Neural cell (in vitro differentiated cells): ENCODE measurements around the gene NUDCD3. TPM values are rescaled to one million over a fixed set of nuclear protein-coding genes. Genes with fewer than 3 reads are reported as not detected.

Experiments
- H2AFZ ChIP-seq: fragments of 200-600, 300-800 bp; sonication (generic), shearing (Covaris generic); 2 replicates; pipeline ENCODE4 v1.6.0; 2014; ENCODE audit warnings: low read depth, mild to moderate bottlenecking, antibody characterized with exemption, low read length, moderate library complexity
- H3F3A ChIP-seq: fragments of 200-600 bp; shearing (Covaris generic); 2 replicates; pipeline ENCODE4 v1.6.1; 2016; ENCODE audit warnings: mild to moderate bottlenecking, moderate library complexity, mixed read lengths, antibody characterized with exemption, low read length; ENCODE audit not compliant: insufficient read depth, poor library complexity, severe bottlenecking
- H3K27ac ChIP-seq: fragments of 200-600, 300-800 bp; sonication (generic), shearing (Covaris generic); 2 replicates; pipeline ENCODE4 v1.5.1; 2014; ENCODE audit warnings: mild to moderate bottlenecking, low read length, moderate library complexity
- H3K27me3 ChIP-seq: fragments of 300-800, 200-600 bp; sonication (generic), shearing (Covaris generic); 2 replicates; pipeline ENCODE4 v1.6.0; 2014; ENCODE audit warnings: mild to moderate bottlenecking, low read depth, low read length, moderate library complexity; ENCODE audit not compliant: insufficient read depth
- H3K36me3 ChIP-seq: fragments of 300-800, 200-600 bp; sonication (generic), shearing (Covaris generic); 2 replicates; pipeline ENCODE4 v1.5.1; 2014; ENCODE audit warnings: mild to moderate bottlenecking, antibody characterized with exemption, low read length, moderate library complexity; ENCODE audit not compliant: insufficient read depth
- H3K4me2 ChIP-seq: fragments of 300-800, 200-600 bp; sonication (generic), shearing (Covaris generic); 2 replicates; pipeline ENCODE4 v1.6.0; 2014; ENCODE audit warnings: mild to moderate bottlenecking, low read length
- H3K4me3 ChIP-seq: fragments of 300-800, 200-600 bp; sonication (generic), shearing (Covaris generic); 2 replicates; pipeline ENCODE4 v1.5.1; 2014; ENCODE audit warnings: mild to moderate bottlenecking, low read length, moderate library complexity
- H3K79me2 ChIP-seq: fragments of 200-600 bp; shearing (Covaris generic); replicated peaks from 2 replicates; pipeline ENCODE4 v1.6.0; 2014; ENCODE audit warnings: mild to moderate bottlenecking, low read length, moderate library complexity; ENCODE audit not compliant: insufficient read depth
- H3K9ac ChIP-seq: fragments of 300-800, 200-600 bp; sonication (generic), shearing (Covaris generic); 2 replicates; pipeline ENCODE4 v1.6.1; 2016; ENCODE audit warnings: mild to moderate bottlenecking, low read length, mixed read lengths
- H3K9me2 ChIP-seq: fragments of 200-600 bp; shearing (Covaris generic); 2 replicates; pipeline ENCODE4 v1.6.1; 2016; ENCODE audit warnings: mild to moderate bottlenecking, low read length, mixed read lengths; ENCODE audit not compliant: insufficient read depth
- H3K9me3 ChIP-seq: fragments of 200-600, 300-800 bp; sonication (generic), shearing (Covaris generic); 2 replicates; pipeline ENCODE4 v1.6.1; 2016; ENCODE audit warnings: mild to moderate bottlenecking, mixed run types, low read length, moderate library complexity, mixed read lengths
- H4K20me1 ChIP-seq: fragments of 200-600 bp; shearing (Covaris generic); 2 replicates; pipeline ENCODE4 v1.6.1; 2016; ENCODE audit warnings: mild to moderate bottlenecking, mixed run types; ENCODE audit not compliant: insufficient read depth
- CTCF ChIP-seq: fragments of 450-650 bp; IDR thresholded peaks from 2 replicates; pipeline ENCODE4 v1.5.1; 2014; ENCODE audit warnings: antibody characterized with exemption, mild to moderate bottlenecking, moderate library complexity; ENCODE audit not compliant: poor library complexity, severe bottlenecking
- EP300 ChIP-seq: fragments of 450-650 bp; conservative IDR thresholded peaks from 2 replicates; pipeline ENCODE4 v1.6.1; 2014; ENCODE audit warnings: antibody characterized with exemption, mild to moderate bottlenecking, moderate library complexity; ENCODE audit not compliant: poor library complexity, severe bottlenecking
- EZH2 ChIP-seq: fragments of 200-600, 300-800 bp; shearing (Covaris generic), sonication (generic); IDR thresholded peaks from 2 replicates; pipeline ENCODE4 v1.6.1; 2014; ENCODE audit warnings: antibody characterized with exemption, low read length, borderline replicate concordance, mild to moderate bottlenecking; ENCODE audit not compliant: insufficient read depth, poor library complexity, severe bottlenecking
- MXI1 ChIP-seq: fragments of 450-650 bp; conservative IDR thresholded peaks from 2 replicates; pipeline ENCODE4 v1.6.1; 2014; ENCODE audit warnings: antibody characterized with exemption, mild to moderate bottlenecking; ENCODE audit not compliant: poor library complexity, severe bottlenecking
- POLR2AphosphoS5 ChIP-seq: IDR thresholded peaks from 2 replicates; pipeline ENCODE4 v1.6.1; 2012
- RAD21 ChIP-seq: fragments of 450-650 bp; conservative IDR thresholded peaks from 2 replicates; pipeline ENCODE4 v1.6.1; 2014; ENCODE audit warnings: antibody characterized with exemption, mild to moderate bottlenecking, moderate library complexity
- REST ChIP-seq: IDR thresholded peaks from 2 replicates; pipeline ENCODE4 v1.6.1; 2012; ENCODE audit warnings: borderline replicate concordance
- SMC3 ChIP-seq: fragments of 450-650 bp; conservative IDR thresholded peaks from 2 replicates; pipeline ENCODE4 v1.6.1; 2014; ENCODE audit warnings: antibody characterized with exemption, mild to moderate bottlenecking, moderate library complexity; ENCODE audit not compliant: poor library complexity
- TAF1 ChIP-seq: IDR thresholded peaks from 2 replicates; pipeline ENCODE4 v1.6.1; 2012; ENCODE audit warnings: low read depth
- polyA plus RNA-seq: library from polyadenylated mRNA; depleted of rRNA; stranded (reverse); fragments of >200 nt; gene quantifications from 2 replicates; pipeline ENCODE4 v1.2.3, GENCODE V29; 2014

Gene NUDCD3
- polyA plus RNA-seq, 1 donor from 2014 or later: 69.9 TPM

DNA sequence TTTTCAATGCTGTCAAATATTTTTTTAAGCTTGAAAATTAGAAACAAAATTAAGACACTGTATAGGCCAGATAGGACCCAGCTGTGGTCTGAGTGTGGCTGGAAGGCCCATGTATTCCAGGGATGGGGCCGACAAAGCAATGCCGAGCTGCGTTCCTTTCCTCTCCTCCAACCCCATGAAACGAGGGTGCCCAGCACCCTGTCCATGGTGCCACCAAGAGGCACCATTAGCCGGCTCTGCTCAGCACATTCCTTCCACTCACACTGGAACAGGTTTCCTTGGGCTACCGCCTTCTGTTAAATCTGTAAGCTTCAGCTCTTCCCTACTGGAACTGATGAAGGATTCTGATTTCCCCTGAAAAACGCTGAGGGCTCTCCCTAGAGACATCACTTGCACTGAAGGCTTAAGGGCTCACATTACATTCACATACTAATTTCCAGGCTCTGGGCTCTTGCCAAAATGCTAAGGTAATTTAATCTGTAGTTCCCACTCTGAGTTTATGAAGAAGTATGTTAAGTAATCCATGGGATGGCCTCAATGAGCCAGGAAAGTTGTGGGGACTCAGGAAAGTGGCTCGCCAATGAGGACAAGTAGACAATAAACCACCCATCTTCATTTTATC lies 91.4 kb downstream of the NUDCD3 start:
- Histone ChIP-seq H3K79me2 (no peaks in the 10 kb centered on the region), H3K9me3 (no peaks in the 10 kb centered on the region), H3K36me3 (no peaks in the 10 kb centered on the region), H4K20me1 (no peaks in the 10 kb centered on the region), H3K4me2 (no peak overlapping the region), H3F3A (no peaks in the 10 kb centered on the region), H3K27ac (no peak overlapping the region), H3K9ac (no peak overlapping the region), H3K9me2 (no peaks in the 10 kb centered on the region), H2AFZ (no peak overlapping the region), H3K4me3 (no peak overlapping the region), H3K27me3 (no peaks in the 10 kb centered on the region)
- TF ChIP-seq MXI1 (no peak), REST (no peak), EP300 (no peak), EZH2 (no peak), TAF1 (no peak), SMC3 (no peak), POLR2AphosphoS5 (no peak), RAD21 (no peak), CTCF (no peak)

DNA sequence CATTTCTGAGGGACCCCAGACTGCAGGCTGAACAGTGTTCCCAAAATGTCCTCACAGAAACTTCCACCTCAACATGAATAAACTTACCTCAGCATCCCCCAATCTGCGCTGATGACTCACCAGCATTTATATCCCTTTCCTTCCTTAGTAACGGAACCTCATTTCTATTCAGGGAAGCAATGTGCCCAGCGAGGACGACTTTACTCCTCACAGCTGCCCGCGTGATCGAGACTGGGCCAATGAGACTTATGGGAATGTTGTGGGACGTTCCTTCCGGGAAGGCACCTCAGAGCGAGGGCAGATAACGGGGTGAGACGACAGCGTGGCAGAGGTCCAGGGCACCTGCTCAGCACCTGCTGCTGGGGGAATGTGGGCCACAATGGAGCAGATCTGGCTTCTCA lies 91.9 kb downstream of the NUDCD3 start:
- no peaks in the 10 kb centered on the region for H4K20me1 ChIP-seq
- H3K4me3 ChIP-seq: no peak overlapping the region
- no peaks in the 10 kb centered on the region for H3K9me2 ChIP-seq
- H3K36me3 ChIP-seq: no peaks in the 10 kb centered on the region
- no peaks in the 10 kb centered on the region for H3K9me3 ChIP-seq
- TF ChIP-seq EZH2 (no peak), CTCF (no peak)
- no peak overlapping the region for H2AFZ ChIP-seq
- H3K9ac ChIP-seq: no peak overlapping the region
- H3K79me2 ChIP-seq: no peaks in the 10 kb centered on the region
- no peak overlapping the region for H3K27ac ChIP-seq
- H3K27me3 ChIP-seq: no peaks in the 10 kb centered on the region
- H3F3A ChIP-seq: no peaks in the 10 kb centered on the region
- no peak overlapping the region for H3K4me2 ChIP-seq
